ENCODE measurements around the gene AP3B1.
A peak's percentile ranks its signal among the peaks of the same experiment; 100 is the strongest.

AP3B1 gene

DNA sequence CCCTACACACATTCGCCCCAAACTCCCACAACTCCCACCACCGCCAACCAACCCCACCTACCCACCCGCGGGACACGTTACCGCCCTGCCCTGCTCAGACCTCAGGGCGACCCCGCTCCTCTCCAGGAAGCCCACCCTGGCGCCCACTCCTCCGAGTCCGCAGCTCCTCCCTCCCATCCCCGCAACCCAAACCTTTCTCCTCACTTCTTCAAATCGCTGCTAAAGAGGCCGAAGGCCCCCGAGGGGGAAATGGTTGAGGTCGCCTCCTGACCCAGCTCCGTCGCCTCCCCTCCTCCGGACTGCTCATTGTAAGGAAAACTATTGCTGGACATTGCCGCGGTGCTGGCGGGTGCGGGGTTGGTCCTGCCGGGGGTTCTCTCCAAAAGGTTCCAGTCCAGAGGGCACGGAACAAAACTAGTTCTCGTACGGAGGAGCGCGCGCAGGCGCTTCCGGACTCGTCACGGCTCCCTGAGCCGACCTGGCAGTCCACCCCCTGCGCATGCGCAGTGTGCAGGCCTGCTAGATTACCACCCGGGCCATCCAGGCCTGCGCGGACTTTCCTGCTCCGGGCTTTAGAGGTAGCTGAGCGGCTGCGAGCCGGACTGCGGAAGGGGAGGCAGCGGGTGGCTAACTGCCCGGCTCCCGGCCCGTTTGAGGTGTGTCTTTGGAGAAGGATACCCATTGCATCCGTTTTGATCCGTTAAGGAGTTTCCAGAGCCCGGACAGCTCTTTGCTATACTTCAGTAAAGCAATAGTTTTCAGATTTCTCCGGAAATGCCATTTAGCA is at the start of gene AP3B1:
Gene AP3B1, minus strand, starts transcription at position 451 of the 787 bp plus-strand sequence. Its CDS starts 119 bp downstream, at position 332.
- peak; percentile 79 for DNase-seq

- no peak for DNase-seq
Observed at GRCh38 chr5:78341440-78341839, 46.9 kb upstream of the AP3B1 start.

GRCh38 chr5:78339617-78340436 is 45.3 kb upstream of the AP3B1 start:
- DNase-seq = no peak

GRCh38 chr5:78336698-78337097 is 42.2 kb upstream of the AP3B1 start:
- no peak for DNase-seq

GRCh38 chr5:78335976-78336375 is 41.5 kb upstream of the AP3B1 start:
- DNase-seq = no peak

DNA sequence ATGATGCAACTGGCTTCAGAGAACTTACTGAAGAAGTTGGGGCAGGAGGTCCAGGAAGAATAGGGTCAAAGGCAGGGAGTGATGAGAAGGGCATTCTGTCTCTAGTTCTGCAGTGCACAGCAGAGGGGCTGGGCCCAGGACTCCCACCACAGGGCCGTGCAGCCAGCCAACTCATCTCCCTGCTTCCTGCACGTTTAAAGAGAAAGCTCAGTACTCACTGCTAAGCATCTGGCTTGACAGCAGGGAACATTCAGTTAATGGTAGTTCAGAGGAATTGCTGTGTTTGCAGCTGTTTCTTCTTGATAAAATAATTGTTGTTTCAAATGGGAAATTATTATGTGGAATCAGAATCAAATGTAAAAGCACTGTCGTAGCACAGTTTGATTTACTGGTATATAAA is 40.3 kb upstream of the AP3B1 start:
- DNase-seq = no peak

- DNase-seq = no peak
Observed at GRCh38 chr5:78331523-78332080, 37.1 kb upstream of the AP3B1 start.

DNA sequence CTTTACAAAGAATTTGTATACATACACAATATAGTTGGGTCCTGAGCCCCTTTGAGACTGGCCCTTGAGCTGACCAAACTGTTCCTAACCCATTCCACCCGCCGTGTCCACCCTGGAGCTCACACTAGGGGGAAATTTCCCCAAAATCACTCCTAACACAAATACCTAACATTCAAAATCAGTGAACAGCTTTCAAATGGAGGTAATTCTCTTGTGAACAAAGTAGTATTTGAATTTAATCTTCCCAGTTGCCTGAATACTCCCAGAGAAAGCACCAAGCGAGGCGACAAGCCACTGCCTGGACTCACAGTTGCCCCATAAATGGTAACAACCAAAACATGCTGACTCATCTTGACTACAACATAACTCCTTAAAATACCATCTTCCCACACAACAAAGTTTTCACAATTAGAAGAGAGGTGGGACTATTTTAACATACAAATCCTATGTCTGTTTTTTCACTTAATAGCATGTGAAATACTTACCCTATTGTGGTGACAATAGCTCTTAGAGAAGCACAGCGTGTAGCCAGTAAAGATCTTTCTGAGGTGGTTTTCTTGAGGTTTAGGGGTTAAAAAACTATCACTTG is 34.2 kb upstream of the AP3B1 start:
- DNase-seq = no peak

DNA sequence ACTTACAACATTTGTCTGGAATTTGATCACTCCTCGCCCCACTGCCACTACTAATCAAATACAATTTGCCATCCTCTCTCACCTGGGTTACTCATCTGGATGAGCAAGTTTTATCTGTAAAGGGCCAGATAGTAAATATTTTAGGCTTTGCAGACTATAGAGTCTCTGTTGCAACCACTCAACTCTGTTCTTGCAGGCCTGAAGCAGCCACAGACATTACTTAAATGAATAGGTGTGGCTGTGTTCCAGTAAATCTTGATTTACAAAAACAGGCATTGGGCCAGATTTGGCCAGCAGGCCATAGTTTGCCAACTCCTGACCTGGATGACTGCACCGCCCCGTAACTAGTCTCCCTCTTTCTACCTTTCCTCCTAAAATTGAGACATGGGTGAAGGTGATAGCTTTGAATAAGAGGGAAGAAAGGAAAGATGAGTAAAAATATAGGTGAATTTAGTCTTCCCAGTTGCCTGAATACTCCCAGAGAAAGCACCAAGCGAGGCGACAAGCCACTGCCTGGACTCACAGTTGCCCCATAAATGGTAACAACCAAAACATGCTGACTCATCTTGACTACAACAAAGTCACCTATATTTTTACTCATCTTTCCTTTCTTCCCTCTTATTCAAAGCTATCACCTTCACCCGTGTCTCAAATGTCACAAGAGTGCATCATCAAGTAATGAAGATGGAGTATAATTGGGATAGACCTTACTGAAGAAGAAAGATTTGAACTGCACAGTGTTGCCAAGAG is 33.4 kb upstream of the AP3B1 start:
- DNase-seq = no peak

GRCh38 chr5:78326930-78327329 is 32.4 kb upstream of the AP3B1 start:
- no peak for DNase-seq

- no peak for DNase-seq
Observed at GRCh38 chr5:78323241-78323640, 28.7 kb upstream of the AP3B1 start.

- no peak for DNase-seq
Observed at GRCh38 chr5:78320401-78320800, 25.9 kb upstream of the AP3B1 start.

- DNase-seq = no peak
Observed at GRCh38 chr5:78318337-78318736, 23.8 kb upstream of the AP3B1 start.

DNA sequence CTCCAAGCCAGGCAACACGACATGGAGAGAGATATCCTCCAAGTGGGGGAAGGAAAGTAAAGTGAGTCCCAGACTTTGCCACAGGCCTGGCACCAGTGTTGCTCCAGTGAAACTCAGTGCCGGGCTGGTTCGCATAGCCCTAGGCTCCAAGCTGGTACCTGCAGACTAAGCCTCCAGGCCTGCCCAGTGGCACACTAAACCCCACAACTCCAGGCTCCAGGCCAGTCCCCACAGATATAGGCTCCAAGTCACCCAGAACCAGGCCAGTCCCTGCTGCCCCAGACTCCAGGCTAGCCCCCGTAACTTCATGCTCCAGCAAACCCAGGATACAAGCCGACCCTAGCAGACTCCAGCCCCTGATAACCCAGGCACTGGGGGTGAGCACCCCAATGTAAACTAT is 23.0 kb upstream of the AP3B1 start:
- no peak for DNase-seq

DNA sequence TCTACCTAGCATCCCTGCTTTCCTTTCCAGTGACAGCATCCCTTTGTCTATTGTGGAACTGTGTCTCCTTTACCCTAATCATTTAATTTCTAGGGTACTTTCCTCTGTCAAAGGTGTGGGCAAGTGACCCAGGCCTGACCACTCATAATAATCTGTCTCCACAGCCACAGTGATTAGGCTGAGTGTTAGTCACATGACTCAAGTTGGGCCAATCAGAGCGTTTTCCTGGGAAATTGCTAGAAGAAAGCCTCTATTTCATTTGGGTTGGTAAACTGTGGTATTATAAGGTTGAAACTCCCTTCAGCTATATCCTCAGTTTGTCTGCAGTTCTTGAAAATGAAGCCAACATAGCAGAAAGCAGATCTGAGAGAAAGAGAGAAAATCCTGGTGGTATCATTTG is 14.2 kb upstream of the AP3B1 start:
- no peak for DNase-seq

GRCh38 chr5:78300464-78301045 is 6.1 kb upstream of the AP3B1 start:
- no peak for DNase-seq

GRCh38 chr5:78295035-78295961 is 800 bp upstream of the AP3B1 start:
- DNase-seq = no peak

- no peak for DNase-seq
Observed at GRCh38 chr5:78293851-78294247, 649 bp downstream of the AP3B1 start.

GRCh38 chr5:78291687-78292086 is 2.8 kb downstream of the AP3B1 start:
- no peak for DNase-seq

GRCh38 chr5:78289911-78290310 is 4.6 kb downstream of the AP3B1 start:
- no peak for DNase-seq

DNA sequence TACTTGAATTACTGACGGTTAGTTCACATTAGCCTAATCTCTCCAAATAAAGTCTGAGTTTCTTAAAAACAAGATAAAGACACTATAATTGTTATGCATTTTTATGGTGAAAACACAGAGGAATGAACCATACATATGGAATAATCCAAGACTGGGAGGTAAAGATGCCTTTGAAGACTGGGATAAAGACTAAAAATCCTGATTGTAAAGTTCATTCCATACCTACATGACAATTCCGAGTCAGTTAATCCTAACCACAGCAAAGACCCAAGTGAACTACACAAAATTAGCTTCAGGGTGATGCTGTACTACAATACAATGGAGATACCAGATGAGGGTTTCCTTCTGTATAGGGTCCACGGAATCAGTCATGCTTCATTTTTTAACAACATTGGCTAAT is 6.3 kb downstream of the AP3B1 start:
- DNase-seq = no peak

Data from GF-D8 (cell line).